Thyroid gland (tissue), 4 donors: Measurements from ENCODE around the gene LAMA3. TPM values are rescaled to one million over a fixed set of nuclear protein-coding genes. Genes with fewer than 3 reads are reported as not detected.

Source experiments
- DNase-seq, 2 donors: peaks; one replicate each; pipeline ENCODE4 v3.0.0-alpha.2; 2019
- H3K27ac ChIP-seq, 3 donors: fragments of 200-600 bp; sonication (generic); 1 replicate in 2 of 3; 2 replicates in 1 of 3; pipeline ENCODE4 v1.5.1; 2016 to 2019; ENCODE audit warnings: mild to moderate bottlenecking in 1 of 3, moderate library complexity in 1 of 3
- H3K27me3 ChIP-seq: fragments of 200-600 bp; sonication (generic); one replicate; pipeline ENCODE4 v1.5.1; 2019
- H3K36me3 ChIP-seq, 2 donors: fragments of 200-600 bp; sonication (generic); one replicate each; pipeline ENCODE4 v1.5.1; 2016 to 2019
- H3K4me1 ChIP-seq, 2 donors: fragments of 200-600 bp; sonication (generic); one replicate each; pipeline ENCODE4 v1.5.1; 2017 to 2019
- H3K4me3 ChIP-seq, 3 donors: fragments of 200-600 bp; sonication (generic); replicated peaks in 1 of 3; 1 replicate in 2 of 3; 2 replicates in 1 of 3; pipeline ENCODE4 v1.5.1; 2016; ENCODE audit warnings: mild to moderate bottlenecking in 1 of 3
- H3K9me3 ChIP-seq: fragments of 200-600 bp; sonication (generic); one replicate; pipeline ENCODE4 v1.5.1; 2017
- POLR2A ChIP-seq, 2 donors: fragments of 450-650 bp; IDR thresholded peaks; one replicate each; pipeline ENCODE4 v1.6.1; 2017; ENCODE audit warnings: antibody characterized with exemption in 2 of 2, mild to moderate bottlenecking in 2 of 2, moderate library complexity in 1 of 2
- WGBS, 2 donors: methylation state at CpG; one replicate each; pipeline ENCODE4 v1.1.5; 2017; 5-methylcytosine and 5-hydroxymethylcytosine counted together
- intact Hi-C: fragments of 100-400 bp; cut with DNase I; formaldehyde crosslinking; loops from one replicate; pipeline ENCODE4 v1.15.1; 2023
- total RNA-seq, 4 donors: library from RNA; depleted of rRNA; stranded (reverse); fragments of >200 nt; gene quantifications; one replicate each; pipeline ENCODE4 v1.2.3, GENCODE V29; 2016
- TF ChIP-seq, protein P1 (sequence below), 6 experiments: fragments of 200-600 bp in 3 of 6; fragments of 450-650 bp in 3 of 6; sonication (generic) in 3 of 6; IDR thresholded peaks; one replicate each; pipeline ENCODE4 v1.5.1; 2016 to 2019; ENCODE audit warnings: antibody characterized with exemption in 6 of 6, mild to moderate bottlenecking in 2 of 6, inconsistent platforms in 1 of 6, moderate library complexity in 1 of 6

LAMA3 gene
- total RNA-seq, 4 donors from 2014 or later = 7.5 to 12.1 (median 8.9) TPM

- no peaks in the 10 kb centered on the region for H3K36me3 ChIP-seq
- H3K27ac ChIP-seq = no peak overlapping the region
- DNase-seq = no peak
- no peaks in the 10 kb centered on the region for H3K4me1 ChIP-seq
- H3K27me3 ChIP-seq = no peaks in the 10 kb centered on the region
- 84 to 92% methylated on average over 5 of the region's 5 CpGs for WGBS, 2 donors
- intact Hi-C loops = no loop called here
- H3K9me3 ChIP-seq = no peaks in the 10 kb centered on the region
- H3K4me3 ChIP-seq = no peak overlapping the region
- TF ChIP-seq, protein P1, sequence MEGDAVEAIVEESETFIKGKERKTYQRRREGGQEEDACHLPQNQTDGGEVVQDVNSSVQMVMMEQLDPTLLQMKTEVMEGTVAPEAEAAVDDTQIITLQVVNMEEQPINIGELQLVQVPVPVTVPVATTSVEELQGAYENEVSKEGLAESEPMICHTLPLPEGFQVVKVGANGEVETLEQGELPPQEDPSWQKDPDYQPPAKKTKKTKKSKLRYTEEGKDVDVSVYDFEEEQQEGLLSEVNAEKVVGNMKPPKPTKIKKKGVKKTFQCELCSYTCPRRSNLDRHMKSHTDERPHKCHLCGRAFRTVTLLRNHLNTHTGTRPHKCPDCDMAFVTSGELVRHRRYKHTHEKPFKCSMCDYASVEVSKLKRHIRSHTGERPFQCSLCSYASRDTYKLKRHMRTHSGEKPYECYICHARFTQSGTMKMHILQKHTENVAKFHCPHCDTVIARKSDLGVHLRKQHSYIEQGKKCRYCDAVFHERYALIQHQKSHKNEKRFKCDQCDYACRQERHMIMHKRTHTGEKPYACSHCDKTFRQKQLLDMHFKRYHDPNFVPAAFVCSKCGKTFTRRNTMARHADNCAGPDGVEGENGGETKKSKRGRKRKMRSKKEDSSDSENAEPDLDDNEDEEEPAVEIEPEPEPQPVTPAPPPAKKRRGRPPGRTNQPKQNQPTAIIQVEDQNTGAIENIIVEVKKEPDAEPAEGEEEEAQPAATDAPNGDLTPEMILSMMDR (IDR thresholded peaks at IDR 0.05) = no peak
- TF ChIP-seq POLR2A (IDR thresholded peaks at IDR 0.05) = no peak
These were observed 240.2 kb downstream of the LAMA3 start for GRCh38 chr18:23929362-23929930.

DNA sequence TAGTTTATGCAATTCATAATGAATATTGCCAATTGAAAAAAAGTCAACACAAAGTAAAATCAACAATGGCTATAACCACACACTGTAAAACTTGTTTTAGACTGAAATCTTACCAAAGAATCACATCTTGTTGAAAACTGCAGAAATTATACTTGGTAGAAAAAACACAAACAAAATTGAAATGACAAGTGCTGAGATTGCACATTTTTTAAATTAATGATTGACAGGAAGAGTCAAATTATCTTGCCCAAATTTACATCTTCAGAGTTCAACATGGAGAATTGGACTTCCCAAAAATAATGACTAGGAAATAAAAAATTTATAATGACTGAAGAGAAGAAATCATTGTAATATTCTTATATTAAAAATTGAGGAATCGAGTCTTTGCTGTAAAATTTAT is 240.7 kb downstream of the LAMA3 start:
- DNase-seq = no peak
- 97 to 100% methylated on average over 1 of the region's 1 CpG for WGBS, 2 donors
- Histone ChIP-seq H3K9me3 (no peaks in the 10 kb centered on the region), H3K36me3 (no peaks in the 10 kb centered on the region), H3K27ac (no peak overlapping the region), H3K27me3 (no peaks in the 10 kb centered on the region), H3K4me3 (no peak overlapping the region), H3K4me1 (no peaks in the 10 kb centered on the region)
- TF ChIP-seq POLR2A (IDR thresholded peaks at IDR 0.05) = no peak
- TF ChIP-seq, protein P1 (IDR thresholded peaks at IDR 0.05) = no peak
- intact Hi-C loops = no loop called here

- H3K4me3 ChIP-seq = no peak overlapping the region
- no peaks in the 10 kb centered on the region for H3K9me3 ChIP-seq
- H3K27ac ChIP-seq = no peak overlapping the region
- H3K4me1 ChIP-seq = no peaks in the 10 kb centered on the region
- no peak for DNase-seq
- no peaks in the 10 kb centered on the region for H3K27me3 ChIP-seq
- intact Hi-C loops = no loop called here
- 82 to 91% methylated on average over 8 of the region's 8 CpGs for WGBS, 2 donors
- no peak for TF ChIP-seq POLR2A (IDR thresholded peaks at IDR 0.05)
- TF ChIP-seq, protein P1 (IDR thresholded peaks at IDR 0.05) = no peak
- no peaks in the 10 kb centered on the region for H3K36me3 ChIP-seq
These were observed 243.3 kb downstream of the LAMA3 start for GRCh38 chr18:23932385-23933067.

DNA sequence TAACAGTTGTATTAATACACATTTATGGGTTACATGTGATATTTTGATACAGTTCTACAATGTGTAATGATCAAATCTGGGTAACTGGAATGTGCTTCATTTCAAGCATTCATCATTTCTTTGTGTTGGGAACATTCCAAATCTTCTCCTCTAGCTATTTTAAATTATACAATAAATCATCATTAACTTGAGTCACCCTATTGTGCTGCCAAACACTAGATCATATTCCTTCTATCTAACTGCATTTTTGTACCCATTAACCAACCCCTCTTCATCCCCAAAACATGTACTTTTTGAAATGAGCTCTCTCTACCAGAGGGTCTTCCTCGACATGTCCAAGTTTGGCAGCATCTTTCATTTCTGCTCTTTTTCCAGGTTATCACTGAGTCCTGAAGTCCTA is 244.2 kb downstream of the LAMA3 start:
- intact Hi-C loops = no loop called here
- Histone ChIP-seq H3K27ac (no peak overlapping the region), H3K36me3 (no peaks in the 10 kb centered on the region), H3K27me3 (no peaks in the 10 kb centered on the region), H3K4me1 (no peaks in the 10 kb centered on the region), H3K9me3 (no peaks in the 10 kb centered on the region), H3K4me3 (no peak overlapping the region)
- TF ChIP-seq, protein P1 (IDR thresholded peaks at IDR 0.05) = no peak
- TF ChIP-seq POLR2A (IDR thresholded peaks at IDR 0.05) = no peak
- no peak for DNase-seq
- WGBS, 2 donors = 83 to 93% methylated on average over 1 of the region's 1 CpG

DNA sequence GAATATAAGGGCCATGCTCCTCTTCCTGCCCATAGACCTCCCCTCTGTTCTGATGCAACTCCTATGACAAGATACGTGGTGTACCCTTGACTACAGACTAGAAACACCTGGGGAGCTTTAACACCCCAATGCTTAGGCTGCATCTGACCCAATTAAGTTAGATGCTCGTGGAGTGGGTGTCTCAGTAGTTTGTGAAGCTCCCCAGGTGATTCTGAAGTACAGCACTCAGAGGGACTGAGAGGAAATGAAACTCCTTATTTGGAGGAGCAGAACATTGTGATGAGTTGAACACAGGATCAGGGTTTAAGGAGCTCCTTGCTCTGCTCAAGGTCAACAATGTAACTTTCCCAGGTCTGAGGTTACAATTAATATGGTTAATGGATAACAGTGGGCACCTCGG is 245.0 kb downstream of the LAMA3 start:
- TF ChIP-seq, protein P1 (IDR thresholded peaks at IDR 0.05) = no peak
- TF ChIP-seq POLR2A (IDR thresholded peaks at IDR 0.05) = no peak
- Histone ChIP-seq H3K4me3 (no peak overlapping the region), H3K27me3 (no peaks in the 10 kb centered on the region), H3K27ac (no peak overlapping the region), H3K36me3 (no peaks in the 10 kb centered on the region), H3K9me3 (no peaks in the 10 kb centered on the region), H3K4me1 (no peaks in the 10 kb centered on the region)
- intact Hi-C loops = no loop called here
- no peak for DNase-seq
- WGBS, 2 donors = 83 to 85% methylated on average over 3 of the region's 3 CpGs
